Esophagus mucosa (tissue), 1 donor: ENCODE results near the gene TTLL11. TPM values are rescaled to one million over a fixed set of nuclear protein-coding genes. Genes with fewer than 3 reads are reported as not detected.
A peak's percentile ranks its signal among the peaks of the same experiment; 100 is the strongest.

ENCODE experiments used
- ATAC-seq: fragments of 200-7000 bp; cut with Tn5 transposase; one replicate; pipeline ENCODE4 v1.9.1; 2020
- total RNA-seq: library from RNA; stranded (reverse); gene quantifications from one replicate; pipeline ENCODE4 v1.2.4, GENCODE V29; 2023
- donor health status: DM: yes; HTN: yes; CAD: no.

TTLL11 gene
- total RNA-seq, 1 donor from 2014 or later = 3.1 TPM

- ATAC-seq = no peak
Measured at GRCh38 chr9:121823451-121824169, 269.5 kb downstream of the TTLL11 start.

GRCh38 chr9:121822093-121823085 is 270.7 kb downstream of the TTLL11 start:
- peak; percentile 55 for ATAC-seq

GRCh38 chr9:121821326-121821725 is 271.8 kb downstream of the TTLL11 start:
- ATAC-seq = no peak

GRCh38 chr9:121820286-121821005 is 272.7 kb downstream of the TTLL11 start:
- no peak for ATAC-seq

- no peak for ATAC-seq
Measured at GRCh38 chr9:121819428-121820231, 273.5 kb downstream of the TTLL11 start.

GRCh38 chr9:121818841-121819427 is 274.2 kb downstream of the TTLL11 start:
- no peak for ATAC-seq

- no peak for ATAC-seq
Measured at GRCh38 chr9:121818016-121818661, 275.0 kb downstream of the TTLL11 start.

- no peak for ATAC-seq
Measured at GRCh38 chr9:121817476-121817875, 275.6 kb downstream of the TTLL11 start.

GRCh38 chr9:121816845-121817450 is 276.2 kb downstream of the TTLL11 start:
- ATAC-seq = no peak

GRCh38 chr9:121816449-121816817 is 276.7 kb downstream of the TTLL11 start:
- ATAC-seq = no peak

GRCh38 chr9:121815546-121816448 is 277.3 kb downstream of the TTLL11 start:
- ATAC-seq = no peak

- ATAC-seq = no peak
Measured at GRCh38 chr9:121815084-121815483, 278.0 kb downstream of the TTLL11 start.

GRCh38 chr9:121814594-121814993 is 278.5 kb downstream of the TTLL11 start:
- ATAC-seq = no peak

- ATAC-seq = no peak
Measured at GRCh38 chr9:121813519-121814210, 279.4 kb downstream of the TTLL11 start.

- ATAC-seq = no peak
Measured at GRCh38 chr9:121812159-121812735, 280.9 kb downstream of the TTLL11 start.

- ATAC-seq = no peak
Measured at GRCh38 chr9:121811751-121812150, 281.4 kb downstream of the TTLL11 start.

GRCh38 chr9:121811140-121811539 is 282.0 kb downstream of the TTLL11 start:
- no peak for ATAC-seq

GRCh38 chr9:121810489-121810888 is 282.6 kb downstream of the TTLL11 start:
- no peak for ATAC-seq
